Astrocyte (in vitro differentiated cells and primary cell): ENCODE measurements around the gene TBX6.

ENCODE experiments used
- CTCF ChIP-seq: IDR thresholded peaks from 2 replicates; pipeline ENCODE4 v1.5.1; 2011; ENCODE audit warnings: low read depth, mild to moderate bottlenecking, inconsistent platforms, low read length, moderate library complexity; ENCODE audit not compliant: insufficient read depth
- EZH2 ChIP-seq: IDR thresholded peaks from 2 replicates; pipeline ENCODE4 v1.6.1; 2012; ENCODE audit warnings: mild to moderate bottlenecking, low read length, inconsistent platforms; ENCODE audit not compliant: insufficient read depth

GRCh38 chr16:30115238-30115637 lies 23.5 kb upstream of the TBX6 start:
- TF ChIP-seq EZH2 (no peak), CTCF (no peak)
